HepG2 (cell line): ENCODE data around the gene STRC.
"Not testable (repeated sequence)": the region's sequence is repeated elsewhere in the genome, so short reads cannot be mapped to it uniquely, and the experiment has no call there.

Experiments used
- CTCF ChIP-seq: sonication (generic); formaldehyde crosslinking; IDR thresholded peaks from 2 replicates; pipeline ENCODE4 v1.5.0; 2020; ENCODE audit warnings: mild to moderate bottlenecking, missing genetic modification reagents, moderate library complexity
- DMTF1 ChIP-seq: sonication (generic); formaldehyde crosslinking; IDR thresholded peaks from 2 replicates; pipeline ENCODE4 v1.4.0; 2020; ENCODE audit warnings: mild to moderate bottlenecking, missing genetic modification reagents
- EZH2 ChIP-seq: conservative IDR thresholded peaks from 2 replicates; pipeline ENCODE4 v1.6.1; 2012; ENCODE audit warnings: mild to moderate bottlenecking, low read depth, low read length, moderate library complexity
- HDAC2 ChIP-seq: sonication (generic); formaldehyde crosslinking; IDR thresholded peaks from 2 replicates; pipeline ENCODE4 v1.4.0; 2020; ENCODE audit warnings: missing genetic modification reagents
- HOXA3 ChIP-seq: sonication (generic); formaldehyde crosslinking; IDR thresholded peaks from 2 replicates; pipeline ENCODE4 v1.5.0; 2020; ENCODE audit warnings: missing genetic modification reagents
- MAX ChIP-seq: IDR thresholded peaks from 2 replicates; pipeline ENCODE4 v1.6.1; 2012; ENCODE audit warnings: inconsistent platforms
- POLR2A ChIP-seq, 2 experiments: IDR thresholded peaks; 2 replicates each; pipeline ENCODE4 v1.6.1; 2011; ENCODE audit warnings: low read depth in 2 of 2, low read length in 2 of 2, mild to moderate bottlenecking in 1 of 2, moderate library complexity in 1 of 2; ENCODE audit not compliant: insufficient read depth in 1 of 2
- SETDB1 ChIP-seq: sonication (generic); formaldehyde crosslinking; IDR thresholded peaks from 2 replicates; pipeline ENCODE4 v1.5.1; 2020; ENCODE audit warnings: missing genetic modification reagents, mild to moderate bottlenecking, borderline replicate concordance
- SNAPC2 ChIP-seq: sonication (generic); formaldehyde crosslinking; IDR thresholded peaks from 2 replicates; pipeline ENCODE4 v1.8.1; 2022; ENCODE audit warnings: mild to moderate bottlenecking, missing genetic modification reagents
- XRCC5 ChIP-seq: fragments of 200-400 bp; formaldehyde crosslinking; optimal IDR thresholded peaks from 2 replicates; pipeline ENCODE3; 2017; ENCODE audit warnings: mild to moderate bottlenecking, low read length
- ZBTB43 ChIP-seq: sonication (generic); formaldehyde crosslinking; conservative IDR thresholded peaks from 2 replicates; pipeline ENCODE4 v1.4.0; 2020; ENCODE audit warnings: missing genetic modification reagents
- ZNF121 ChIP-seq: sonication (generic); formaldehyde crosslinking; IDR thresholded peaks from 2 replicates; pipeline ENCODE4 v1.5.0; 2020; ENCODE audit warnings: mild to moderate bottlenecking, missing genetic modification reagents
- ZNF253 ChIP-seq: sonication (generic); formaldehyde crosslinking; IDR thresholded peaks from 2 replicates; pipeline ENCODE4 v1.8.0; 2022; ENCODE audit warnings: mild to moderate bottlenecking, missing genetic modification reagents, borderline replicate concordance

GRCh38 chr15:43617750-43618149 is 850 bp downstream of the STRC start:
- TF ChIP-seq ZNF121 (CRISPR knock-in tag); POLR2A (IDR thresholded peaks at IDR 0.05; ENCODE audit: insufficient read depth in 1 of 2, low read depth in 2 of 2, low read length in 2 of 2); EZH2; HDAC2 (CRISPR knock-in tag); CTCF (CRISPR knock-in tag); XRCC5; ZNF253 (CRISPR knock-in tag); DMTF1 (CRISPR knock-in tag); ZBTB43 (CRISPR knock-in tag); SETDB1 (CRISPR knock-in tag); MAX; HOXA3 (CRISPR knock-in tag); SNAPC2 (CRISPR knock-in tag): not testable (repeated sequence)
